ENCODE results near the gene TENM4.

- TF ChIP-seq, protein P1, sequence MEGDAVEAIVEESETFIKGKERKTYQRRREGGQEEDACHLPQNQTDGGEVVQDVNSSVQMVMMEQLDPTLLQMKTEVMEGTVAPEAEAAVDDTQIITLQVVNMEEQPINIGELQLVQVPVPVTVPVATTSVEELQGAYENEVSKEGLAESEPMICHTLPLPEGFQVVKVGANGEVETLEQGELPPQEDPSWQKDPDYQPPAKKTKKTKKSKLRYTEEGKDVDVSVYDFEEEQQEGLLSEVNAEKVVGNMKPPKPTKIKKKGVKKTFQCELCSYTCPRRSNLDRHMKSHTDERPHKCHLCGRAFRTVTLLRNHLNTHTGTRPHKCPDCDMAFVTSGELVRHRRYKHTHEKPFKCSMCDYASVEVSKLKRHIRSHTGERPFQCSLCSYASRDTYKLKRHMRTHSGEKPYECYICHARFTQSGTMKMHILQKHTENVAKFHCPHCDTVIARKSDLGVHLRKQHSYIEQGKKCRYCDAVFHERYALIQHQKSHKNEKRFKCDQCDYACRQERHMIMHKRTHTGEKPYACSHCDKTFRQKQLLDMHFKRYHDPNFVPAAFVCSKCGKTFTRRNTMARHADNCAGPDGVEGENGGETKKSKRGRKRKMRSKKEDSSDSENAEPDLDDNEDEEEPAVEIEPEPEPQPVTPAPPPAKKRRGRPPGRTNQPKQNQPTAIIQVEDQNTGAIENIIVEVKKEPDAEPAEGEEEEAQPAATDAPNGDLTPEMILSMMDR (IDR thresholded peaks at IDR 0.05): no peak
- no peak for TF ChIP-seq POLR2A (IDR thresholded peaks at IDR 0.05)
These were observed 2.7 kb downstream of the TENM4 start for GRCh38 chr11:79437981-79438630.

Measured in Peyer's patch (tissue), 4 donors.